SK-N-SH (cell line): ENCODE data around the gene VTCN1. TPM values are rescaled to one million over a fixed set of nuclear protein-coding genes. Genes with fewer than 3 reads are reported as not detected.

Experiments
- CTCF ChIA-PET: fragments of 300-600, 350-600 bp; formaldehyde crosslinking; extraction: SDS; loops from one replicate; lab custom pipeline; 2021; lab: Yijun Ruan, JAX
- POLR2A ChIA-PET: fragments of 350-600 bp; sonication (Branson Sonifier 250); formaldehyde crosslinking; extraction: SDS; loops from one replicate; lab custom pipeline; 2020; ENCODE audit warnings: antibody characterized with exemption, inconsistent platforms; lab: Yijun Ruan, JAX
- DNase-seq: peaks from one replicate; pipeline ENCODE4 v3.0.0; 2012
- H2AFZ ChIP-seq: fragments of 200-600 bp; sonication (generic); 2 replicates; pipeline ENCODE4 v1.8.1; 2016; ENCODE audit warnings: antibody characterized with exemption, mild to moderate bottlenecking, low read depth
- H3F3A ChIP-seq: fragments of 200-600 bp; sonication (generic); replicated peaks from 2 replicates; pipeline ENCODE3; 2016; ENCODE audit warnings: antibody characterized with exemption, mild to moderate bottlenecking; ENCODE audit not compliant: insufficient read depth
- H3K27ac ChIP-seq, 2 experiments: fragments of 200-500 bp in 1 of 2; fragments of 200-600 bp in 1 of 2; sonication (Bioruptor generic) in 1 of 2; sonication (generic), shearing (Covaris generic) in 1 of 2; 2 replicates each; pipeline versions ENCODE4 v1.5.1 to v1.6.1; 2014 to 2016; ENCODE audit warnings: low read depth in 2 of 2, inconsistent platforms in 1 of 2, low read length in 1 of 2, mild to moderate bottlenecking in 1 of 2, mixed read lengths in 1 of 2
- H3K27me3 ChIP-seq: fragments of 200-600 bp; sonication (generic), shearing (Covaris generic); 2 replicates; pipeline ENCODE4 v1.6.1; 2016; ENCODE audit warnings: mixed run types; ENCODE audit not compliant: insufficient read depth
- H3K36me3 ChIP-seq, 2 experiments: fragments of 200-500 bp in 1 of 2; fragments of 200-600 bp in 1 of 2; sonication (Bioruptor generic) in 1 of 2; sonication (generic) in 1 of 2; replicated peaks in 1 of 2; 2 replicates each; pipeline versions ENCODE3 to v1.5.1; 2014 to 2016; ENCODE audit warnings: low read length in 1 of 2, mild to moderate bottlenecking in 1 of 2; ENCODE audit not compliant: insufficient read depth in 2 of 2, control insufficient read depth in 1 of 2
- H3K4me1 ChIP-seq, 2 experiments: fragments of 200-500 bp in 1 of 2; fragments of 200-600 bp in 1 of 2; sonication (Bioruptor generic) in 1 of 2; sonication (generic), shearing (Covaris generic) in 1 of 2; 2 replicates each; pipeline versions ENCODE4 v1.5.1 to v1.6.1; 2014 to 2016; ENCODE audit warnings: low read depth in 1 of 2, low read length in 1 of 2, mixed run types in 1 of 2; ENCODE audit not compliant: insufficient read depth in 2 of 2, control insufficient read depth in 1 of 2
- H3K4me2 ChIP-seq: fragments of 200-600 bp; sonication (generic), shearing (Covaris generic); 2 replicates; pipeline ENCODE4 v1.6.1; 2017; ENCODE audit warnings: mixed run types
- H3K4me3 ChIP-seq, 2 experiments: fragments of 200-500 bp in 1 of 2; fragments of 200-600 bp in 1 of 2; sonication (Bioruptor generic) in 1 of 2; sonication (generic), shearing (Covaris generic) in 1 of 2; 2 replicates each; pipeline versions ENCODE4 v1.5.1 to v1.8.1; 2014 to 2016; ENCODE audit warnings: low read depth in 2 of 2, inconsistent platforms in 1 of 2, low read length in 1 of 2, mild to moderate bottlenecking in 1 of 2, mixed read lengths in 1 of 2, moderate library complexity in 1 of 2
- H3K79me2 ChIP-seq: fragments of 200-600 bp; sonication (generic); 2 replicates; pipeline ENCODE4 v1.8.1; 2017; ENCODE audit warnings: mild to moderate bottlenecking; ENCODE audit not compliant: insufficient read depth
- H3K9ac ChIP-seq: fragments of 200-600 bp; sonication (generic); 2 replicates; pipeline ENCODE4 v1.6.1; 2017; ENCODE audit warnings: mixed run types
- H3K9me2 ChIP-seq: fragments of 200-600 bp; sonication (generic); 2 replicates; pipeline ENCODE4 v1.6.1; 2017; ENCODE audit warnings: mixed run types
- H3K9me3 ChIP-seq: fragments of 200-600 bp; sonication (generic); 2 replicates; pipeline ENCODE4 v1.6.1; 2017; ENCODE audit warnings: mixed run types, mild to moderate bottlenecking, moderate library complexity
- H4K20me1 ChIP-seq: fragments of 200-600 bp; sonication (generic); 2 replicates; pipeline ENCODE4 v1.6.1; 2017; ENCODE audit warnings: mild to moderate bottlenecking, mixed run types; ENCODE audit not compliant: insufficient read depth
- CHD2 ChIP-seq: fragments of 150-350 bp; IDR thresholded peaks from 2 replicates; pipeline ENCODE4 v1.6.1; 2018; ENCODE audit warnings: low read length; ENCODE audit not compliant: partially characterized antibody
- ELF1 ChIP-seq: IDR thresholded peaks from 2 replicates; pipeline ENCODE4 v1.4.0; 2012
- EP300 ChIP-seq, 2 experiments: IDR thresholded peaks; 2 replicates each; pipeline versions ENCODE4 v1.4.0 to v1.6.1; 2012; ENCODE audit warnings: borderline replicate concordance in 1 of 2, low read depth in 1 of 2, low read length in 1 of 2
- EZH2phosphoT487 ChIP-seq: fragments of 200-600 bp; sonication (generic); IDR thresholded peaks from 2 replicates; pipeline ENCODE4 v1.6.1; 2017; ENCODE audit warnings: low read depth, mixed run types, mild to moderate bottlenecking, antibody characterized with exemption, moderate library complexity, borderline replicate concordance
- GATA2 ChIP-seq: sonication (generic); formaldehyde crosslinking; IDR thresholded peaks from 2 replicates; pipeline ENCODE4 v1.5.0; 2020; ENCODE audit warnings: mild to moderate bottlenecking, missing genetic modification reagents
- JUND ChIP-seq: IDR thresholded peaks from 2 replicates; pipeline ENCODE4 v1.4.0; 2012
- MEF2A ChIP-seq: IDR thresholded peaks from 2 replicates; pipeline ENCODE4 v1.4.0; 2012; ENCODE audit warnings: low read depth, borderline replicate concordance
- NRF1 ChIP-seq: IDR thresholded peaks from 2 replicates; pipeline ENCODE4 v1.6.1; 2012; ENCODE audit warnings: low read depth, mild to moderate bottlenecking, low read length
- RCOR1 ChIP-seq: fragments of 150-350 bp; IDR thresholded peaks from 2 replicates; pipeline ENCODE4 v1.6.1; 2017; ENCODE audit warnings: antibody characterized with exemption, low read length
- RFX5 ChIP-seq: IDR thresholded peaks from 2 replicates; pipeline ENCODE4 v1.6.1; 2012; ENCODE audit warnings: mild to moderate bottlenecking, improper control_type of control experiment, low read length
- RXRA ChIP-seq: IDR thresholded peaks from 2 replicates; pipeline ENCODE4 v1.4.0; 2012; ENCODE audit warnings: low read depth, mild to moderate bottlenecking, borderline replicate concordance
- SMC3 ChIP-seq: IDR thresholded peaks from 2 replicates; pipeline ENCODE4 v1.6.1; 2012; ENCODE audit warnings: low read depth, low read length, improper control_type of control experiment
- TAF1 ChIP-seq: IDR thresholded peaks from 2 replicates; pipeline ENCODE4 v1.6.1; 2012; ENCODE audit warnings: low read depth, mild to moderate bottlenecking, low read length, moderate library complexity, borderline replicate concordance
- YY1 ChIP-seq: IDR thresholded peaks from 2 replicates; pipeline ENCODE4 v1.4.0; 2012; ENCODE audit warnings: low read depth, mild to moderate bottlenecking
- ZBTB33 ChIP-seq: IDR thresholded peaks from 2 replicates; pipeline ENCODE4 v1.4.0; 2012; ENCODE audit warnings: low read depth, borderline replicate concordance
- WGBS: methylation state at CpG from one replicate; pipeline ENCODE4 v1.1.6; 2017; ENCODE audit warnings: low lambda C conversion rate; 5-methylcytosine and 5-hydroxymethylcytosine counted together
- polyA plus RNA-seq, 3 experiments: library from polyadenylated mRNA; depleted of rRNA; stranded (reverse); fragments of >200 nt; gene quantifications; 2 replicates each; pipeline ENCODE4 v1.2.3, GENCODE V29; 2012
- TF ChIP-seq, protein P1 (sequence below): IDR thresholded peaks from 2 replicates; pipeline ENCODE4; 2012
- TF ChIP-seq, protein P2 (sequence below): fragments of 200-600 bp; sonication (generic); IDR thresholded peaks from 2 replicates; pipeline ENCODE4 v1.6.1; 2017; ENCODE audit warnings: antibody characterized with exemption, mild to moderate bottlenecking, moderate library complexity
- TF ChIP-seq, protein P3 (sequence below): IDR thresholded peaks from 2 replicates; pipeline ENCODE4 v1.4.0; 2012; ENCODE audit warnings: low read depth, borderline replicate concordance

VTCN1 gene
- polyA plus RNA-seq, 1 of the 3 experiments (the other 2 are of a cell fraction): not detected

GRCh38 chr1:117231312-117231711 is 20.6 kb upstream of the VTCN1 start:
- no peak for DNase-seq
- no peaks in the 10 kb centered on the region for H4K20me1 ChIP-seq
- CTCF ChIA-PET: interaction anchor here (0.6 to 1.6 kb wide), 2 partner anchors 102 to 165 kb away, joined by 3 to 5 read pairs; no protein-coding TSS in a partner anchor
- no peaks in the 10 kb centered on the region for H3K9me2 ChIP-seq
- no peak overlapping the region for H3K4me3 ChIP-seq
- peaks cover 0 to 6% of the 10 kb centered on the region in 2 experiments; a peak in 1 of 4 replicates for H3K4me1 ChIP-seq
- H3K27ac ChIP-seq: no peak overlapping the region
- H3F3A ChIP-seq: no peaks in the 10 kb centered on the region
- H3K4me2 ChIP-seq: no peak overlapping the region
- POLR2A ChIA-PET: no interaction called here
- no peak overlapping the region for H2AFZ ChIP-seq
- no peak overlapping the region for H3K9ac ChIP-seq
- WGBS: 6% methylated on average over 2 of the region's 2 CpGs
- H3K27me3 ChIP-seq: no peaks in the 10 kb centered on the region
- no peak for TF ChIP-seq GATA2 (CRISPR knock-in tag)
- TF ChIP-seq ELF1: no peak
- no peak for TF ChIP-seq RFX5
- TF ChIP-seq NRF1: no peak
- no peak for TF ChIP-seq RXRA
- TF ChIP-seq YY1: no peak
- TF ChIP-seq ZBTB33: no peak
- no peak for TF ChIP-seq RCOR1
- no peak for TF ChIP-seq EP300 (IDR thresholded peaks at IDR 0.05; ENCODE audit: borderline replicate concordance in 1 of 2, low read depth in 1 of 2, low read length in 1 of 2)
- TF ChIP-seq, protein P1, sequence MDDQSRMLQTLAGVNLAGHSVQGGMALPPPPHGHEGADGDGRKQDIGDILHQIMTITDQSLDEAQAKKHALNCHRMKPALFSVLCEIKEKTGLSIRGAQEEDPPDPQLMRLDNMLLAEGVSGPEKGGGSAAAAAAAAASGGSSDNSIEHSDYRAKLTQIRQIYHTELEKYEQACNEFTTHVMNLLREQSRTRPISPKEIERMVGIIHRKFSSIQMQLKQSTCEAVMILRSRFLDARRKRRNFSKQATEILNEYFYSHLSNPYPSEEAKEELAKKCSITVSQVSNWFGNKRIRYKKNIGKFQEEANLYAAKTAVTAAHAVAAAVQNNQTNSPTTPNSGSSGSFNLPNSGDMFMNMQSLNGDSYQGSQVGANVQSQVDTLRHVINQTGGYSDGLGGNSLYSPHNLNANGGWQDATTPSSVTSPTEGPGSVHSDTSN: no peak
- TF ChIP-seq TAF1: no peak
- TF ChIP-seq, protein P2, sequence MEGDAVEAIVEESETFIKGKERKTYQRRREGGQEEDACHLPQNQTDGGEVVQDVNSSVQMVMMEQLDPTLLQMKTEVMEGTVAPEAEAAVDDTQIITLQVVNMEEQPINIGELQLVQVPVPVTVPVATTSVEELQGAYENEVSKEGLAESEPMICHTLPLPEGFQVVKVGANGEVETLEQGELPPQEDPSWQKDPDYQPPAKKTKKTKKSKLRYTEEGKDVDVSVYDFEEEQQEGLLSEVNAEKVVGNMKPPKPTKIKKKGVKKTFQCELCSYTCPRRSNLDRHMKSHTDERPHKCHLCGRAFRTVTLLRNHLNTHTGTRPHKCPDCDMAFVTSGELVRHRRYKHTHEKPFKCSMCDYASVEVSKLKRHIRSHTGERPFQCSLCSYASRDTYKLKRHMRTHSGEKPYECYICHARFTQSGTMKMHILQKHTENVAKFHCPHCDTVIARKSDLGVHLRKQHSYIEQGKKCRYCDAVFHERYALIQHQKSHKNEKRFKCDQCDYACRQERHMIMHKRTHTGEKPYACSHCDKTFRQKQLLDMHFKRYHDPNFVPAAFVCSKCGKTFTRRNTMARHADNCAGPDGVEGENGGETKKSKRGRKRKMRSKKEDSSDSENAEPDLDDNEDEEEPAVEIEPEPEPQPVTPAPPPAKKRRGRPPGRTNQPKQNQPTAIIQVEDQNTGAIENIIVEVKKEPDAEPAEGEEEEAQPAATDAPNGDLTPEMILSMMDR: no peak
- no peak for TF ChIP-seq SMC3
- no peak for TF ChIP-seq JUND
- TF ChIP-seq CHD2: no peak
- TF ChIP-seq EZH2phosphoT487: no peak
- TF ChIP-seq MEF2A: no peak
- TF ChIP-seq, protein P3, sequence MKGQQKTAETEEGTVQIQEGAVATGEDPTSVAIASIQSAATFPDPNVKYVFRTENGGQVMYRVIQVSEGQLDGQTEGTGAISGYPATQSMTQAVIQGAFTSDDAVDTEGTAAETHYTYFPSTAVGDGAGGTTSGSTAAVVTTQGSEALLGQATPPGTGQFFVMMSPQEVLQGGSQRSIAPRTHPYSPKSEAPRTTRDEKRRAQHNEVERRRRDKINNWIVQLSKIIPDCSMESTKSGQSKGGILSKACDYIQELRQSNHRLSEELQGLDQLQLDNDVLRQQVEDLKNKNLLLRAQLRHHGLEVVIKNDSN: no peak
- H3K79me2 ChIP-seq: no peaks in the 10 kb centered on the region
- no peaks in the 10 kb centered on the region for H3K9me3 ChIP-seq
- no peaks in the 10 kb centered on the region for H3K36me3 ChIP-seq
